Trophoblast cell (in vitro differentiated cells and primary cell): Measurements from ENCODE around the gene NTM.

Experiments
- DNase-seq, 2 donors: peaks; one replicate each; pipeline ENCODE4 v3.0.0-alpha.2; 2016
- H2AFZ ChIP-seq: 2 replicates; pipeline ENCODE4 v1.6.1; 2013; ENCODE audit warnings: low read length, moderate library complexity, mild to moderate bottlenecking; ENCODE audit not compliant: insufficient read depth, poor library complexity
- H2AK5ac ChIP-seq: 2 replicates; pipeline ENCODE4 v1.6.1; 2013; ENCODE audit warnings: mild to moderate bottlenecking, low read length
- H2BK120ac ChIP-seq: 2 replicates; pipeline ENCODE4 v1.6.1; 2013; ENCODE audit warnings: low read length, mild to moderate bottlenecking, moderate library complexity; ENCODE audit not compliant: insufficient read depth, poor library complexity
- H2BK12ac ChIP-seq: 2 replicates; pipeline ENCODE4 v1.6.1; 2013; ENCODE audit warnings: mild to moderate bottlenecking, low read length, moderate library complexity
- H2BK5ac ChIP-seq: 2 replicates; pipeline ENCODE4 v1.6.1; 2013; ENCODE audit warnings: low read length, low read depth, moderate library complexity, mild to moderate bottlenecking; ENCODE audit not compliant: poor library complexity
- H3K14ac ChIP-seq: 2 replicates; pipeline ENCODE4 v1.6.1; 2013; ENCODE audit warnings: mild to moderate bottlenecking, low read length
- H3K18ac ChIP-seq: 2 replicates; pipeline ENCODE4 v1.6.1; 2013; ENCODE audit warnings: mild to moderate bottlenecking, low read length
- H3K23ac ChIP-seq: 2 replicates; pipeline ENCODE4 v1.6.1; 2013; ENCODE audit warnings: low read length
- H3K27ac ChIP-seq: 2 replicates; pipeline ENCODE4 v1.5.1; 2013; ENCODE audit warnings: low read depth, mild to moderate bottlenecking, inconsistent platforms, low read length, moderate library complexity
- H3K27me3 ChIP-seq: 2 replicates; pipeline ENCODE4 v1.6.1; 2013; ENCODE audit warnings: inconsistent platforms, mild to moderate bottlenecking, low read length, moderate library complexity; ENCODE audit not compliant: insufficient read depth
- H3K36me3 ChIP-seq, 2 experiments: 1 replicate in 1 of 2; 2 replicates in 1 of 2; pipeline ENCODE4 v1.6.1; 2013; ENCODE audit warnings: low read length in 2 of 2, mild to moderate bottlenecking in 2 of 2, moderate library complexity in 1 of 2; ENCODE audit not compliant: insufficient read depth in 2 of 2, control insufficient read depth in 1 of 2
- H3K4ac ChIP-seq: 2 replicates; pipeline ENCODE4 v1.6.1; 2013; ENCODE audit warnings: low read depth, mild to moderate bottlenecking, low read length, moderate library complexity
- H3K4me1 ChIP-seq, 2 experiments: 1 replicate in 1 of 2; 2 replicates in 1 of 2; pipeline ENCODE4 v1.6.1; 2013; ENCODE audit warnings: low read length in 2 of 2, mild to moderate bottlenecking in 2 of 2, moderate library complexity in 1 of 2; ENCODE audit not compliant: insufficient read depth in 2 of 2, control insufficient read depth in 1 of 2
- H3K4me2 ChIP-seq: 2 replicates; pipeline ENCODE4 v1.6.1; 2013; ENCODE audit warnings: inconsistent platforms, mild to moderate bottlenecking, low read length, moderate library complexity
- H3K4me3 ChIP-seq: 2 replicates; pipeline ENCODE4 v1.5.1; 2013; ENCODE audit warnings: mild to moderate bottlenecking, low read depth, low read length, inconsistent platforms
- H3K79me1 ChIP-seq: one replicate; pipeline ENCODE4 v1.6.1; 2013; ENCODE audit warnings: low read length
- H3K79me2 ChIP-seq: 2 replicates; pipeline ENCODE4 v1.6.1; 2013; ENCODE audit warnings: low read length, mild to moderate bottlenecking; ENCODE audit not compliant: control insufficient read depth, insufficient read depth, poor library complexity
- H3K9ac ChIP-seq: 2 replicates; pipeline ENCODE4 v1.6.1; 2013; ENCODE audit warnings: mild to moderate bottlenecking, low read length
- H3K9me3 ChIP-seq: 2 replicates; pipeline ENCODE4 v1.6.1; 2013; ENCODE audit warnings: low read depth, mild to moderate bottlenecking, control low read depth, inconsistent platforms, low read length; ENCODE audit not compliant: insufficient read depth
- H4K12ac ChIP-seq: 2 replicates; pipeline ENCODE4 v1.6.1; 2013; ENCODE audit warnings: low read depth, mild to moderate bottlenecking, low read length, moderate library complexity
- H4K8ac ChIP-seq: 2 replicates; pipeline ENCODE4 v1.6.1; 2013; ENCODE audit warnings: low read depth, mild to moderate bottlenecking, low read length, moderate library complexity
- H4K91ac ChIP-seq: one replicate; pipeline ENCODE4 v1.6.1; 2013; ENCODE audit warnings: low read depth, mild to moderate bottlenecking, low read length, moderate library complexity
- WGBS: extraction: QIAGEN DNeasy Blood & Tissue Kit; methylation state at CpG from one replicate; pipeline ENCODE4 v1.1.7; 2013; ENCODE audit warnings: missing lambda C conversion rate; ENCODE audit not compliant: insufficient read length, insufficient coverage; ENCODE audit errors: extremely low coverage; 5-methylcytosine and 5-hydroxymethylcytosine counted together

NTM gene

GRCh38 chr11:131710511-131710910 is 340.1 kb downstream of the NTM start:
- Histone ChIP-seq H2BK5ac (no peak overlapping the region), H3K79me1 (no peaks in the 10 kb centered on the region), H2AFZ (no peak overlapping the region), H3K18ac (no peak overlapping the region), H3K4me1 (no peaks in the 10 kb centered on the region), H2BK12ac (no peak overlapping the region), H3K9ac (no peak overlapping the region), H3K27ac (no peak overlapping the region), H4K91ac (no peak overlapping the region), H3K36me3 (no peaks in the 10 kb centered on the region), H2AK5ac (no peak overlapping the region), H3K9me3 (no peaks in the 10 kb centered on the region), H2BK120ac (no peak overlapping the region), H3K23ac (no peak overlapping the region), H3K4me2 (no peak overlapping the region), H3K4me3 (no peak overlapping the region), H3K14ac (no peak overlapping the region), H3K79me2 (no peaks in the 10 kb centered on the region), H3K27me3 (no peaks in the 10 kb centered on the region), H4K12ac (no peak overlapping the region), H3K4ac (no peak overlapping the region), H4K8ac (no peak overlapping the region)
- WGBS = no CpG with 5 or more reads among the region's 2 CpGs
- no peak for DNase-seq

- no CpG with 5 or more reads among the region's 5 CpGs for WGBS
These were observed 342.5 kb downstream of the NTM start for GRCh38 chr11:131712897-131713296.

GRCh38 chr11:131713529-131714134 is 343.2 kb downstream of the NTM start:
- H4K8ac ChIP-seq = no peak overlapping the region
- no peak overlapping the region for H2AK5ac ChIP-seq
- H2AFZ ChIP-seq = no peak overlapping the region
- H2BK12ac ChIP-seq = no peak overlapping the region
- H3K23ac ChIP-seq = no peak overlapping the region
- DNase-seq = no peak
- H3K18ac ChIP-seq = no peak overlapping the region
- no peak overlapping the region for H2BK5ac ChIP-seq
- H3K79me2 ChIP-seq = no peaks in the 10 kb centered on the region
- H3K36me3 ChIP-seq = no peaks in the 10 kb centered on the region
- H3K4me2 ChIP-seq = no peak overlapping the region
- no peak overlapping the region for H4K91ac ChIP-seq
- H3K79me1 ChIP-seq = no peaks in the 10 kb centered on the region
- H2BK120ac ChIP-seq = no peak overlapping the region
- no peaks in the 10 kb centered on the region for H3K9me3 ChIP-seq
- no peaks in the 10 kb centered on the region for H3K4me1 ChIP-seq
- H3K9ac ChIP-seq = no peak overlapping the region
- no peak overlapping the region for H3K4ac ChIP-seq
- H3K4me3 ChIP-seq = no peak overlapping the region
- no CpG with 5 or more reads among the region's 8 CpGs for WGBS
- H3K14ac ChIP-seq = no peak overlapping the region
- H3K27ac ChIP-seq = no peak overlapping the region
- no peaks in the 10 kb centered on the region for H3K27me3 ChIP-seq
- no peak overlapping the region for H4K12ac ChIP-seq

More at GRCh38 chr11:131712897-131713296, 342.5 kb downstream of the NTM start:
- no peak overlapping the region for H3K4me2 ChIP-seq
- H2AFZ ChIP-seq = no peak overlapping the region
- no peaks in the 10 kb centered on the region for H3K27me3 ChIP-seq
- no peak overlapping the region for H3K18ac ChIP-seq
- no peak overlapping the region for H3K27ac ChIP-seq
- no peak overlapping the region for H2AK5ac ChIP-seq
- H3K79me1 ChIP-seq = no peaks in the 10 kb centered on the region
- no peak overlapping the region for H4K12ac ChIP-seq
- no peak overlapping the region for H3K4me3 ChIP-seq
- no peaks in the 10 kb centered on the region for H3K9me3 ChIP-seq
- no peak overlapping the region for H3K23ac ChIP-seq
- H2BK5ac ChIP-seq = no peak overlapping the region
- H3K14ac ChIP-seq = no peak overlapping the region
- H4K91ac ChIP-seq = no peak overlapping the region
- no peak overlapping the region for H3K4ac ChIP-seq
- H3K79me2 ChIP-seq = no peaks in the 10 kb centered on the region
- no peak overlapping the region for H4K8ac ChIP-seq
- no peak overlapping the region for H2BK12ac ChIP-seq
- no peak overlapping the region for H3K9ac ChIP-seq
- H2BK120ac ChIP-seq = no peak overlapping the region
- no peak for DNase-seq
- H3K4me1 ChIP-seq = no peaks in the 10 kb centered on the region
- no peaks in the 10 kb centered on the region for H3K36me3 ChIP-seq

- no peaks in the 10 kb centered on the region for H3K79me1 ChIP-seq
- H3K9me3 ChIP-seq = no peaks in the 10 kb centered on the region
- H2AFZ ChIP-seq = no peak overlapping the region
- no peaks in the 10 kb centered on the region for H3K27me3 ChIP-seq
- no peak overlapping the region for H3K4ac ChIP-seq
- DNase-seq = no peak
- no peaks in the 10 kb centered on the region for H3K4me1 ChIP-seq
- H3K9ac ChIP-seq = no peak overlapping the region
- WGBS = no CpG with 5 or more reads among the region's 2 CpGs
- H3K4me2 ChIP-seq = no peak overlapping the region
- no peak overlapping the region for H4K91ac ChIP-seq
- H3K79me2 ChIP-seq = no peaks in the 10 kb centered on the region
- H3K14ac ChIP-seq = no peak overlapping the region
- H3K27ac ChIP-seq = no peak overlapping the region
- no peak overlapping the region for H4K12ac ChIP-seq
- H3K36me3 ChIP-seq = no peaks in the 10 kb centered on the region
- H4K8ac ChIP-seq = no peak overlapping the region
- H2BK12ac ChIP-seq = no peak overlapping the region
- H2AK5ac ChIP-seq = no peak overlapping the region
- no peak overlapping the region for H3K23ac ChIP-seq
- H3K18ac ChIP-seq = no peak overlapping the region
- no peak overlapping the region for H3K4me3 ChIP-seq
- no peak overlapping the region for H2BK5ac ChIP-seq
- no peak overlapping the region for H2BK120ac ChIP-seq
These were observed 347.2 kb downstream of the NTM start for GRCh38 chr11:131717616-131718015.
